BJ (cell line): ENCODE results near the gene TMEM269. TPM values are rescaled to one million over a fixed set of nuclear protein-coding genes. Genes with fewer than 3 reads are reported as not detected.

Experiments
- CTCF ChIA-PET: fragments of 350-600 bp; formaldehyde crosslinking; extraction: SDS; loops from one replicate; lab custom pipeline; 2021; ENCODE audit warnings: antibody characterized with exemption, inconsistent platforms; lab: Yijun Ruan, JAX
- POLR2A ChIA-PET: fragments of 300-600 bp; sonication (Branson Sonifier 250); formaldehyde crosslinking; extraction: SDS; loops from one replicate; lab custom pipeline; 2021; ENCODE audit warnings: antibody characterized with exemption; lab: Charles Lee
- DNase-seq: peaks from one replicate; pipeline ENCODE4 v3.0.0-alpha.2; 2011; ENCODE audit warnings: low read depth
- H3K27me3 ChIP-seq: 2 replicates; pipeline ENCODE4 v1.6.0; 2011; ENCODE audit warnings: low read length; ENCODE audit not compliant: control insufficient read depth, insufficient read depth
- H3K36me3 ChIP-seq: 2 replicates; pipeline ENCODE4 v1.5.1; 2011; ENCODE audit warnings: low read length; ENCODE audit not compliant: control insufficient read depth, insufficient read depth
- H3K4me3 ChIP-seq: 2 replicates; pipeline ENCODE4 v1.5.1; 2011; ENCODE audit warnings: low read depth, mild to moderate bottlenecking, control low read depth, low read length
- polyA plus RNA-seq: library from polyadenylated mRNA; depleted of rRNA; stranded (reverse); fragments of >200 nt; gene quantifications from 2 replicates; pipeline ENCODE4 v1.2.3, GENCODE V29; 2011
- TF ChIP-seq, protein P1 (sequence below): IDR thresholded peaks from 2 replicates; pipeline ENCODE4 v1.5.1; 2011; ENCODE audit warnings: low read depth, mild to moderate bottlenecking, control low read depth, inconsistent platforms, low read length, moderate library complexity; ENCODE audit not compliant: insufficient read depth

Gene TMEM269
- polyA plus RNA-seq, 1 experiment = not detected

DNA sequence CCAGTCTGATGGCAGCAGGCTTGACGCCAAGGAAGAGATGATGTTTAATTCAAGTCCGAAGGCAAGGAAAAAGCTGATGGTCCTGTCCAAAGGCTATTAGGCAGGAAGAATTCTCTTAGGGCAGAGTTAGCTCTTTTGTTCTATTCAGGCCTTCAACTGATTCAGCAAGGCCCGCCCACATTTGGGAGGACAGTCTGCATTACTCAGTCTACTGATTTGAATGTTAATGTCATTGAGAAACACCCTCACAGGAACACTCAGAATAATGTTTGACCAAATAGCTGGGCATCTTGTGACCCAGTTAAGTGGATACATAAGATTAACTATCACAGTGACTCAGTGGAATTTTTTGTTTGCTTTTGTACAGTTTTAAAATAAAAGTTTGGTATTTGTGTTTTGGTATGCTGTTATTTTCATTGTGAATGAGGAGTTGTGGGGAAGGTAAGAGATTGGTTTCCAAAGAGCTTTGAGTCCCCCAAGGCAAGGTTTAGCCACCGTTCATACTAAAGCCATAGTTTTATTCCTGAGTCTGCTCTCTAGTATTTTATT lies 59.9 kb downstream of the TMEM269 start:
- POLR2A ChIA-PET = no interaction called here
- no peak for DNase-seq
- Histone ChIP-seq H3K4me3 (no peak overlapping the region), H3K36me3 (peaks cover 8% of the 10 kb centered on the region), H3K27me3 (no peaks in the 10 kb centered on the region)
- TF ChIP-seq, protein P1, sequence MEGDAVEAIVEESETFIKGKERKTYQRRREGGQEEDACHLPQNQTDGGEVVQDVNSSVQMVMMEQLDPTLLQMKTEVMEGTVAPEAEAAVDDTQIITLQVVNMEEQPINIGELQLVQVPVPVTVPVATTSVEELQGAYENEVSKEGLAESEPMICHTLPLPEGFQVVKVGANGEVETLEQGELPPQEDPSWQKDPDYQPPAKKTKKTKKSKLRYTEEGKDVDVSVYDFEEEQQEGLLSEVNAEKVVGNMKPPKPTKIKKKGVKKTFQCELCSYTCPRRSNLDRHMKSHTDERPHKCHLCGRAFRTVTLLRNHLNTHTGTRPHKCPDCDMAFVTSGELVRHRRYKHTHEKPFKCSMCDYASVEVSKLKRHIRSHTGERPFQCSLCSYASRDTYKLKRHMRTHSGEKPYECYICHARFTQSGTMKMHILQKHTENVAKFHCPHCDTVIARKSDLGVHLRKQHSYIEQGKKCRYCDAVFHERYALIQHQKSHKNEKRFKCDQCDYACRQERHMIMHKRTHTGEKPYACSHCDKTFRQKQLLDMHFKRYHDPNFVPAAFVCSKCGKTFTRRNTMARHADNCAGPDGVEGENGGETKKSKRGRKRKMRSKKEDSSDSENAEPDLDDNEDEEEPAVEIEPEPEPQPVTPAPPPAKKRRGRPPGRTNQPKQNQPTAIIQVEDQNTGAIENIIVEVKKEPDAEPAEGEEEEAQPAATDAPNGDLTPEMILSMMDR = no peak
- CTCF ChIA-PET = interaction anchor here (0.6 kb wide), 1 partner anchor 61 kb away, joined by 4 read pairs; no protein-coding TSS in a partner anchor

DNA sequence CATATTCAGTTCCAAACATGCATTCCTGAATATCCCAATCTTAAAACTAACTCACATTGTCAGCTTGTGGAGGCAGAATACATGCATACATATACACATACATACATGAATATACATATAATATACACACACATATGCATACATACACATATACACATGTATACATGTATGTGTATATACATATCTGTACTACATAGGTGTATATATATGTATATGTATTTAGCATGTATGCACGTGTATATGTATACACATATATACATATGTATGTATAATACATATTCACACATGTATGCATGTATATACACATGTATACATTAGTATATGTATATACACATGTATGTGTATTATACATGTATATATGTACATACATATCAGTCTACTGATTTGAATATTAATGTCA lies 60.4 kb downstream of the TMEM269 start:
- Histone ChIP-seq H3K27me3 (no peaks in the 10 kb centered on the region), H3K36me3 (peaks cover 8% of the 10 kb centered on the region), H3K4me3 (no peak overlapping the region)
- TF ChIP-seq, protein P1 = no peak
- POLR2A ChIA-PET = no interaction called here
- CTCF ChIA-PET = no interaction called here
- no peak for DNase-seq

DNA sequence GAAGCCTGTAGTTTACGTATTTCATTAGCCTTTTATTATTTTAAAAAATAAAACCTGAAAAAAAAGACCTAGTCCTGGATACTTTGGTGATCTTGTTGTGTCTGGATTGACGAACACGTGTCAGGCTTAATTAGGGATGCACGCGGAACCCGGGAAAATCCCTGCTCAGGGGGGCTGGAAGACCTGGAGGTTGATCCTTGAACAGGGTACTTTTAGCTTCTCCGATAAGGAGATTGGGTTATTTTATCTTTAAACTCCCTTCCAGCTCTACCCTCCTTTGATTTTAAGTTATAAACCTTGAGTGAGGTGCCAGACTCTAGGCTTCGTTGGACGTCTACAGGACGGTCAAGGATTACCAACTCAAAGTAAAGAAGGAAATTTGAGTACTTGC lies 61.1 kb downstream of the TMEM269 start:
- Histone ChIP-seq H3K4me3 (peak overlapping the region; percentile 51), H3K36me3 (peaks cover 8% of the 10 kb centered on the region), H3K27me3 (no peaks in the 10 kb centered on the region)
- TF ChIP-seq, protein P1 = no peak
- POLR2A ChIA-PET = interaction anchor here (0.6 kb wide), 3 partner anchors 8 to 126 kb away, joined by 3 to 5 read pairs (median 3); no protein-coding TSS in a partner anchor
- CTCF ChIA-PET = interaction anchor here (0.9 to 2.2 kb wide), 4 partner anchors 16 to 69 kb away, joined by 3 to 5 read pairs (median 4); no protein-coding TSS in a partner anchor
- no peak for DNase-seq

DNA sequence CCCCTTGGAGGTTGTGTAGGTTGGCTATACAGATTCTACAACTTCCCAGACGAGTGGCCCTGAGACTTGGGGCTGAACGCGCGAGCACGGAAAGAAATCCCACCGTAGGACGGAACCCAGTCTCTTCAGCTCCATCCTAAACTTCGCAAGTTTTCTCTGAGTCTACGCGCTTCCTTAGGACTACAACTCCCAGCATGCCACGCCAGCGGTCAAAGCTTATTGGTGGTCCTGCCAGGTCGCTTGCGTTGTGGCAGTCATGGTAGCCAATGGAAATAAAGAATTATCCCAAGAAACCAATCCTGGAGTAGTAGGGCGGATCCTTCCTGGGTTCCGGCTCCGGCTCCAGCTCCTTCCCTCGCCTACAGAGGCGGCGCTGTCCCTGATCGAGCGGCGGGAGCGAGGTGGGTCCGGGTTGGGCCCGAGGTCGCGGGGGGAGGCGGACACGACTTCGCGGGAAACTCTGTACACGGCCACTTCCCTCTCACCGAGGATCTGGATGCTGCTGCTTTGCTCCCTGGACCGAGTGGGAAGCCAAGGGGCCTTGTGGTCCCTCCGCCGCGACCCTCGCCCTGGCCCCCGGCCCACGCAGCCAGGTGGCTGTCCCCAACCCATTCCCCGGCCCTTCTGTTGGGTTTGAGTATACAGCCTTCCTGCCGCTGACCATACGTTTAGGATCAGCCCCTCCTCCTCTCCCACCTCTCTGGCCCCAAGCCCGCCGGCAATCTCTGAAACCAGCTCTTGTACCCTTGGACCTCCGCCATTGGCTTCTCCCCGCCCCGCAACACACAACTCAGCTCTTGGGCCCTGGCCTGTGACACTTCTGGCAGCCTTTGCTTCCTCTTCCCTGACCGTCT lies 61.7 kb downstream of the TMEM269 start, which contains the start of gene ZNF691:
TSS of gene ZNF691 (plus strand) at position 357 of the 854 bp plus-strand sequence. CDS start 3,046 bp downstream, outside the sequence.
- H3K36me3 ChIP-seq = peaks cover 14% of the 10 kb centered on the region
- TF ChIP-seq, protein P1 = peak; percentile 68
- DNase-seq = peak; percentile 93
- ChIA-PET POLR2A (interaction anchor here (0.6 to 1.3 kb wide), 4 partner anchors 8 to 125 kb away, joined by 3 to 5 read pairs (median 3); partner anchors contain the start of genes ERMAP and SVBP), CTCF (interaction anchor here (0.9 to 2.2 kb wide), 6 partner anchors 16 to 228 kb away, joined by 3 to 5 read pairs (median 4); no protein-coding TSS in a partner anchor)
- no peaks in the 10 kb centered on the region for H3K27me3 ChIP-seq
- peak within 1 kb of the TSS; percentile 62 for H3K4me3 ChIP-seq
